ENCODE data around the gene MCC. TPM values are rescaled to one million over a fixed set of nuclear protein-coding genes. Genes with fewer than 3 reads are reported as not detected.

MCC gene
- total RNA-seq, 1 donor from 2014 or later = 47.9 TPM

GRCh38 chr5:113202746-113203716 is 285.2 kb downstream of the MCC start:
- intact Hi-C loops (cut with DNase I) = no loop called here
- Histone ChIP-seq H3K4me3 (peak overlapping the region in 1 of 2 donors; percentile 11), H3K36me3 (no peaks in the 10 kb centered on the region), H3K4me1 (peaks cover 64% of the 10 kb centered on the region), H3K27ac (peak overlapping the region; percentile 13), H3K9me3 (no peaks in the 10 kb centered on the region), H3K27me3 (no peaks in the 10 kb centered on the region)
- TF ChIP-seq CTCF (IDR thresholded peaks at IDR 0.05) (no peak), POLR2AphosphoS5 (IDR thresholded peaks at IDR 0.05; ENCODE audit: insufficient read depth in 1 of 2, low read depth in 1 of 2) (peak in 1 of 2 donors; percentile 35), POLR2A (IDR thresholded peaks at IDR 0.05) (no peak)
- no peak for DNase-seq (ENCODE audit: extremely low spot score in 2 of 2)

GRCh38 chr5:113202287-113202686 is 286.0 kb downstream of the MCC start:
- Histone ChIP-seq H3K9me3 (no peaks in the 10 kb centered on the region), H3K4me1 (peaks cover 64% of the 10 kb centered on the region), H3K36me3 (no peaks in the 10 kb centered on the region), H3K27me3 (no peaks in the 10 kb centered on the region), H3K27ac (peak overlapping the region; percentile 13), H3K4me3 (no peak overlapping the region)
- intact Hi-C loops (cut with DNase I) = no loop called here
- no peak for DNase-seq (ENCODE audit: extremely low spot score in 2 of 2)
- no peak for TF ChIP-seq CTCF (IDR thresholded peaks at IDR 0.05)
- TF ChIP-seq POLR2AphosphoS5 (IDR thresholded peaks at IDR 0.05; ENCODE audit: insufficient read depth in 1 of 2, low read depth in 1 of 2) = no peak
- TF ChIP-seq POLR2A (IDR thresholded peaks at IDR 0.05) = no peak

GRCh38 chr5:113201715-113202114 is 286.5 kb downstream of the MCC start:
- Histone ChIP-seq H3K4me1 (peaks cover 64% of the 10 kb centered on the region), H3K36me3 (no peaks in the 10 kb centered on the region), H3K4me3 (no peak overlapping the region), H3K9me3 (no peaks in the 10 kb centered on the region), H3K27ac (peak overlapping the region; percentile 13), H3K27me3 (no peaks in the 10 kb centered on the region)
- TF ChIP-seq CTCF (IDR thresholded peaks at IDR 0.05) (no peak), POLR2AphosphoS5 (IDR thresholded peaks at IDR 0.05; ENCODE audit: insufficient read depth in 1 of 2, low read depth in 1 of 2) (no peak), POLR2A (IDR thresholded peaks at IDR 0.05) (no peak)
- intact Hi-C loops (cut with DNase I) = no loop called here
- DNase-seq (ENCODE audit: extremely low spot score in 2 of 2) = no peak

GRCh38 chr5:113199122-113199905 is 288.9 kb downstream of the MCC start:
- no peaks in the 10 kb centered on the region for H3K9me3 ChIP-seq
- H3K27me3 ChIP-seq = no peaks in the 10 kb centered on the region
- H3K4me1 ChIP-seq = peaks cover 51% of the 10 kb centered on the region

More at GRCh38 chr5:113199122-113199905, 288.9 kb downstream of the MCC start:
- H3K27ac ChIP-seq = no peak overlapping the region
- no peaks in the 10 kb centered on the region for H3K36me3 ChIP-seq
- intact Hi-C loops (cut with DNase I) = no loop called here
- no peak overlapping the region for H3K4me3 ChIP-seq
- no peak for TF ChIP-seq POLR2A (IDR thresholded peaks at IDR 0.05)
- no peak for TF ChIP-seq POLR2AphosphoS5 (IDR thresholded peaks at IDR 0.05; ENCODE audit: insufficient read depth in 1 of 2, low read depth in 1 of 2)
- no peak for TF ChIP-seq CTCF (IDR thresholded peaks at IDR 0.05)
- no peak for DNase-seq (ENCODE audit: extremely low spot score in 2 of 2)
